Progenitor cell of endocrine pancreas (in vitro differentiated cells): Measurements from ENCODE around the gene SAP30BP. TPM values are rescaled to one million over a fixed set of nuclear protein-coding genes. Genes with fewer than 3 reads are reported as not detected.
A peak's percentile ranks its signal among the peaks of the same experiment; 100 is the strongest.

ENCODE experiments used
- DNase-seq: peaks from one replicate; pipeline ENCODE4 v3.0.0; 2021; ENCODE audit warnings: low spot score; ENCODE audit not compliant: unreplicated experiment
- H3K27ac Mint-ChIP-seq: 2 replicates; pipeline ENCODE4 v1.8.0; 2021; ENCODE audit warnings: mild to moderate bottlenecking, moderate library complexity, mixed read lengths
- H3K27me3 Mint-ChIP-seq: 2 replicates; pipeline ENCODE4 v1.8.0; 2021; ENCODE audit warnings: mixed read lengths
- H3K36me3 Mint-ChIP-seq: 2 replicates; pipeline ENCODE4 v1.8.0; 2022; ENCODE audit warnings: mixed read lengths; ENCODE audit not compliant: insufficient read depth
- H3K4me1 Mint-ChIP-seq: 2 replicates; pipeline ENCODE4 v1.8.0; 2021; ENCODE audit warnings: low read depth, mixed read lengths
- H3K4me3 Mint-ChIP-seq: 2 replicates; pipeline ENCODE4 v1.8.0; 2021; ENCODE audit warnings: low read depth, mild to moderate bottlenecking, moderate library complexity, mixed read lengths
- H3K9me3 Mint-ChIP-seq: 2 replicates; pipeline ENCODE4 v1.8.0; 2021; ENCODE audit warnings: low read depth, mixed read lengths
- total RNA-seq: library from RNA; stranded (reverse); gene quantifications from 2 replicates; pipeline ENCODE4 v1.2.1, GENCODE V29; 2021
- TF ChIP-seq, protein P1 (sequence below): fragments of 200-600 bp; sonication (generic); IDR thresholded peaks from one replicate; pipeline ENCODE4 v1.5.0; 2021; ENCODE audit warnings: antibody characterized with exemption, mild to moderate bottlenecking; ENCODE audit not compliant: unreplicated experiment

SAP30BP gene
- total RNA-seq, 1 donor from 2014 or later, result 102 TPM

DNA sequence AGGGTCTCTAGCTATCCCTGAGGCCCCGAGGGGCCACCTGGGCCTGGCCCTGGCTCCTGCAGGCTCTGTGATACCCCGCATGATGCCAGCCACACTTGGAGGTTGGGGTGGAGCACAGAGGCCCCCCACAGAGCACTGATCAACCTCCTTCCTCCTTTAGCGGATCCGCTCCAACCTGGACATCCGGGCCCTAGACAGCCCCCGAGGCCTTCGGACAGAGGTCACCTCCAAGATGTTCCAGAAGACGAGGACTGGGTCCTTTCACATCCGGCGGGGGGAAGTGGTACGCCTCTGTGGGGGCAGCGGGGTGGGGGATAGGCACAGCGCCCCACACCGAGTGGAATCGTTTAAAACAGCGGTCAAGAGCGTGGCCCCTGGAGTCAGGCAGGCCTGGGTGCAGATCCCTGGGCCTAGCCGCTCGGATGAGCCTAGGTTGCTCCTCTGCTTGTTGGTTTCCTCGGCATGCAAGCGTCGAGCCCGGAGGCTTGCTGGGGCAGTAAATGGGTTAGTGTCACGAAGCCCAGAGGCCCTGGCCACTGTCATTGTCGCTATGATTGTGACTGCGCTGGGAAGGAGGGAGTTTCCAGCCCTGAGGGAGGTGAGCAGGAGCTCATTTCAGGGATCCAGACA is 64.1 kb downstream of the SAP30BP start:
- peaks cover 4% of the 10 kb centered on the region for H3K36me3 Mint-ChIP-seq
- H3K27me3 Mint-ChIP-seq, result no peaks in the 10 kb centered on the region
- TF ChIP-seq, protein P1, sequence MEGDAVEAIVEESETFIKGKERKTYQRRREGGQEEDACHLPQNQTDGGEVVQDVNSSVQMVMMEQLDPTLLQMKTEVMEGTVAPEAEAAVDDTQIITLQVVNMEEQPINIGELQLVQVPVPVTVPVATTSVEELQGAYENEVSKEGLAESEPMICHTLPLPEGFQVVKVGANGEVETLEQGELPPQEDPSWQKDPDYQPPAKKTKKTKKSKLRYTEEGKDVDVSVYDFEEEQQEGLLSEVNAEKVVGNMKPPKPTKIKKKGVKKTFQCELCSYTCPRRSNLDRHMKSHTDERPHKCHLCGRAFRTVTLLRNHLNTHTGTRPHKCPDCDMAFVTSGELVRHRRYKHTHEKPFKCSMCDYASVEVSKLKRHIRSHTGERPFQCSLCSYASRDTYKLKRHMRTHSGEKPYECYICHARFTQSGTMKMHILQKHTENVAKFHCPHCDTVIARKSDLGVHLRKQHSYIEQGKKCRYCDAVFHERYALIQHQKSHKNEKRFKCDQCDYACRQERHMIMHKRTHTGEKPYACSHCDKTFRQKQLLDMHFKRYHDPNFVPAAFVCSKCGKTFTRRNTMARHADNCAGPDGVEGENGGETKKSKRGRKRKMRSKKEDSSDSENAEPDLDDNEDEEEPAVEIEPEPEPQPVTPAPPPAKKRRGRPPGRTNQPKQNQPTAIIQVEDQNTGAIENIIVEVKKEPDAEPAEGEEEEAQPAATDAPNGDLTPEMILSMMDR, result no peak
- H3K4me3 Mint-ChIP-seq, result no peak overlapping the region
- H3K4me1 Mint-ChIP-seq, result no peaks in the 10 kb centered on the region
- DNase-seq, result no peak
- H3K9me3 Mint-ChIP-seq, result no peaks in the 10 kb centered on the region
- H3K27ac Mint-ChIP-seq, result no peak overlapping the region

GRCh38 chr17:75731716-75732498 is 64.8 kb downstream of the SAP30BP start:
- DNase-seq, result no peak
- TF ChIP-seq, protein P1, result no peak
- Mint-ChIP-seq H3K4me3 (no peak overlapping the region), H3K36me3 (peaks cover 4% of the 10 kb centered on the region), H3K9me3 (no peaks in the 10 kb centered on the region), H3K27me3 (no peaks in the 10 kb centered on the region), H3K27ac (peak overlapping the region; percentile 41), H3K4me1 (no peaks in the 10 kb centered on the region)

DNA sequence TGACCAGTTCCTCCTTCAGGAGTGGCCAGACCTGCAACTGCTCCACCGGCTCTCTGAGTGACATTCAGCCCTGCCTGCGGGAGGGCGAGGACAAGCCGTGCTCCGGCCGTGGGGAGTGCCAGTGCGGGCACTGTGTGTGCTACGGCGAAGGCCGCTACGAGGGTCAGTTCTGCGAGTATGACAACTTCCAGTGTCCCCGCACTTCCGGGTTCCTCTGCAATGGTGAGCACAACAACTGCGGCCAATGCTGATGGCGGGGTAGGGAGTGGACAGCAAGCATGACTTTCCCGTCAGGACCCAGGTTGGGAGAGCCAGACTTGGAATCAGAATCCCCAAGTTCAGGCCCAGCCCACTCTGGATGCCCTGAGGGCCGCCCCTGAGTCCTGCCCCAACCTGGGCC is 66.3 kb downstream of the SAP30BP start:
- no peak overlapping the region for H3K4me3 Mint-ChIP-seq
- H3K36me3 Mint-ChIP-seq, result peaks cover 4% of the 10 kb centered on the region
- H3K27me3 Mint-ChIP-seq, result no peaks in the 10 kb centered on the region
- no peaks in the 10 kb centered on the region for H3K9me3 Mint-ChIP-seq
- TF ChIP-seq, protein P1, result no peak
- no peaks in the 10 kb centered on the region for H3K4me1 Mint-ChIP-seq
- H3K27ac Mint-ChIP-seq, result no peak overlapping the region
- DNase-seq, result no peak

DNA sequence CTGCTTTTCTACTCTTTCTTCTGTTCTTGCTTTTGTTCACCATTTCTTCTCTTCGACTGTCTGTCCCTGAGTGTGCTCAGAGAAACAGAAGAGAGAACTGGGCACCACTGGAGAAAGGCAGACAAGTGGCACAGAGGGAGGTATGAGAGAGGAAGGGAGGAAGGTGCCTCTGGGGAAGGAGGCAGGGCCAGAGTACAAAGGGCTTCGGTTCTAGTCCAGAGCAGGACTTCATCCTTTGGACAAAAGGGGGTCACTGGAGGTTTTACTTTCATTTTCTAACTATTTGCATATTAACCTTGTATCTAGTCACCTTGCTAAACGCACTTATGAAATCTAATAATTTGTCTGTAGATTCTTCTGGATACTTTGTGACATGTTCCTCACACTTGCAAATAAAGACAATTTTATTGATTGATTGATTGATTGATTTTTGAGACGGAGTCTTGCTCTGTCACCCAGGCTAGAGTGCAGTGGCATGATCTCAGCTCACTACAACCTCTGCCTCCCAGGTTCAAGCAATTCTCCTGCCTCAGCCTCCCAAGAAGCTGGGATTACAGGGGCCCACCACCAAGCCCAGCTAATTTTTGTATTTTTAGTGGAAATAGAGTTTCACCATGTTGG is 67.6 kb downstream of the SAP30BP start:
- DNase-seq, result no peak
- H3K27me3 Mint-ChIP-seq, result no peaks in the 10 kb centered on the region
- no peaks in the 10 kb centered on the region for H3K9me3 Mint-ChIP-seq
- H3K4me1 Mint-ChIP-seq, result no peaks in the 10 kb centered on the region
- no peak overlapping the region for H3K4me3 Mint-ChIP-seq
- TF ChIP-seq, protein P1, result no peak
- H3K27ac Mint-ChIP-seq, result no peak overlapping the region
- H3K36me3 Mint-ChIP-seq, result peaks cover 4% of the 10 kb centered on the region

- H3K9me3 Mint-ChIP-seq, result no peaks in the 10 kb centered on the region
- H3K27me3 Mint-ChIP-seq, result no peaks in the 10 kb centered on the region
- no peak overlapping the region for H3K4me3 Mint-ChIP-seq
- TF ChIP-seq, protein P1, result no peak
- H3K36me3 Mint-ChIP-seq, result peaks cover 2% of the 10 kb centered on the region
- H3K4me1 Mint-ChIP-seq, result no peaks in the 10 kb centered on the region
- DNase-seq, result no peak
- no peak overlapping the region for H3K27ac Mint-ChIP-seq
These were observed 69.2 kb downstream of the SAP30BP start for GRCh38 chr17:75736173-75736835.
